WERI-Rb-1 (cell line): ENCODE results near the gene UFD1.

Source experiments
- DNase-seq: peaks from one replicate; pipeline ENCODE4 v3.0.0-alpha.2; 2020
- H3K27ac ChIP-seq: fragments of 250-450 bp; sonication (Bioruptor Pico); 2 replicates; pipeline ENCODE4 v1.5.1; 2020; ENCODE audit warnings: mild to moderate bottlenecking, moderate library complexity
- H3K27me3 ChIP-seq: fragments of 250-450 bp; sonication (Bioruptor Pico); 2 replicates; pipeline ENCODE4 v1.5.1; 2021; ENCODE audit warnings: mild to moderate bottlenecking, low read depth, moderate library complexity; ENCODE audit not compliant: insufficient read depth, severe bottlenecking
- H3K36me3 ChIP-seq: fragments of 250-450 bp; sonication (Bioruptor Pico); 2 replicates; pipeline ENCODE4 v1.5.1; 2020; ENCODE audit warnings: mild to moderate bottlenecking, moderate library complexity
- H3K4me3 ChIP-seq: 2 replicates; pipeline ENCODE4 v1.5.1; 2011; ENCODE audit warnings: low read depth, mild to moderate bottlenecking, control low read depth, low read length
- H3K9me3 ChIP-seq: fragments of 250-450 bp; sonication (Bioruptor Pico); 2 replicates; pipeline ENCODE4 v1.5.1; 2021; ENCODE audit warnings: mild to moderate bottlenecking, moderate library complexity; ENCODE audit not compliant: severe bottlenecking
- CTCF ChIP-seq: IDR thresholded peaks from 2 replicates; pipeline ENCODE4 v1.5.1; 2011; ENCODE audit warnings: low read depth, mild to moderate bottlenecking, control low read depth, inconsistent platforms, low read length

UFD1 gene

GRCh38 chr22:19406281-19406811 lies 72.6 kb downstream of the UFD1 start:
- Histone ChIP-seq H3K36me3 (peaks cover 68% of the 10 kb centered on the region), H3K27ac (no peak overlapping the region), H3K9me3 (no peaks in the 10 kb centered on the region), H3K4me3 (no peak overlapping the region), H3K27me3 (no peaks in the 10 kb centered on the region)
- no peak for TF ChIP-seq CTCF
- DNase-seq: no peak

GRCh38 chr22:19405652-19406051 lies 73.3 kb downstream of the UFD1 start:
- Histone ChIP-seq H3K36me3 (peaks cover 67% of the 10 kb centered on the region), H3K27ac (no peak overlapping the region), H3K27me3 (no peaks in the 10 kb centered on the region), H3K4me3 (no peak overlapping the region), H3K9me3 (no peaks in the 10 kb centered on the region)
- no peak for DNase-seq
- no peak for TF ChIP-seq CTCF

- TF ChIP-seq CTCF: no peak
- Histone ChIP-seq H3K36me3 (peaks cover 62% of the 10 kb centered on the region), H3K27ac (no peak overlapping the region), H3K9me3 (no peaks in the 10 kb centered on the region), H3K4me3 (no peak overlapping the region), H3K27me3 (no peaks in the 10 kb centered on the region)
- DNase-seq: no peak
Measured at GRCh38 chr22:19405133-19405532, 73.9 kb downstream of the UFD1 start.

- DNase-seq: no peak
- Histone ChIP-seq H3K4me3 (no peak overlapping the region), H3K27me3 (no peaks in the 10 kb centered on the region), H3K27ac (no peak overlapping the region), H3K9me3 (no peaks in the 10 kb centered on the region), H3K36me3 (peaks cover 59% of the 10 kb centered on the region)
- no peak for TF ChIP-seq CTCF
Measured at GRCh38 chr22:19404676-19405075, 74.3 kb downstream of the UFD1 start.

- H3K27ac ChIP-seq: no peak overlapping the region
- no peak for DNase-seq
- H3K4me3 ChIP-seq: no peak overlapping the region
- H3K9me3 ChIP-seq: no peaks in the 10 kb centered on the region
- H3K36me3 ChIP-seq: peaks cover 55% of the 10 kb centered on the region
- no peak for TF ChIP-seq CTCF
- H3K27me3 ChIP-seq: no peaks in the 10 kb centered on the region
Measured at GRCh38 chr22:19402642-19403191, 76.3 kb downstream of the UFD1 start.

GRCh38 chr22:19401483-19401882 lies 77.5 kb downstream of the UFD1 start:
- TF ChIP-seq CTCF: no peak

More at GRCh38 chr22:19401483-19401882, 77.5 kb downstream of the UFD1 start:
- H3K27ac ChIP-seq: no peak overlapping the region
- DNase-seq: no peak
- H3K9me3 ChIP-seq: no peaks in the 10 kb centered on the region
- no peak overlapping the region for H3K4me3 ChIP-seq
- peaks cover 55% of the 10 kb centered on the region for H3K36me3 ChIP-seq
- H3K27me3 ChIP-seq: no peaks in the 10 kb centered on the region
